HEK293 (cell line): Measurements from ENCODE around the gene SAMD1.
A peak's percentile ranks its signal among the peaks of the same experiment; 100 is the strongest.

Experiments used
- CTCF ChIA-PET: fragments of 350-600 bp; formaldehyde crosslinking; extraction: SDS; loops from one replicate; lab custom pipeline; 2021; ENCODE audit warnings: antibody characterized with exemption; lab: Yijun Ruan, JAX
- POLR2A ChIA-PET: fragments of 300-600 bp; formaldehyde crosslinking; extraction: SDS; loops from one replicate; lab custom pipeline; 2020; ENCODE audit warnings: antibody characterized with exemption, inconsistent platforms; lab: Yijun Ruan, JAX
- H3K27ac ChIP-seq: fragments of 200-500 bp; sonication (Bioruptor generic); 2 replicates; pipeline ENCODE4 v1.5.1; 2014; ENCODE audit warnings: low read depth, low read length, control low read depth, inconsistent platforms; ENCODE audit errors: extremely low read depth
- H3K36me3 ChIP-seq, 2 experiments: fragments of 200-500 bp in 1 of 2; sonication (Bioruptor generic) in 1 of 2; 1 replicate in 1 of 2; 2 replicates in 1 of 2; pipeline ENCODE4 v1.5.1; 2014 to 2017; ENCODE audit warnings: inconsistent platforms in 2 of 2, low read length in 2 of 2; ENCODE audit not compliant: control insufficient read depth in 2 of 2, insufficient read depth in 1 of 2
- H3K4me1 ChIP-seq: fragments of 200-500 bp; sonication (Bioruptor generic); 2 replicates; pipeline ENCODE4 v1.5.1; 2014; ENCODE audit warnings: mild to moderate bottlenecking, low read length, inconsistent platforms; ENCODE audit not compliant: control insufficient read depth, insufficient read depth
- H3K4me3 ChIP-seq: 2 replicates; pipeline ENCODE4 v1.5.1; 2011; ENCODE audit warnings: low read depth, mild to moderate bottlenecking, control low read depth, low read length, moderate library complexity
- H3K9me3 ChIP-seq: fragments of 200-500 bp; sonication (Bioruptor generic); 2 replicates; pipeline ENCODE4 v1.5.1; 2014; ENCODE audit warnings: low read depth, low read length, inconsistent platforms; ENCODE audit not compliant: control insufficient read depth, insufficient read depth
- KLF1 ChIP-seq: fragments of 450-650 bp; formaldehyde crosslinking; IDR thresholded peaks from 2 replicates; pipeline ENCODE4 v1.5.1; 2016; ENCODE audit warnings: missing biosample characterization, missing genetic modification characterization
- PRDM1 ChIP-seq: fragments of 450-650 bp; formaldehyde crosslinking; IDR thresholded peaks from 2 replicates; pipeline ENCODE4; 2016; ENCODE audit warnings: missing biosample characterization, missing genetic modification characterization
- RBAK ChIP-seq: fragments of 450-650 bp; formaldehyde crosslinking; IDR thresholded peaks from 2 replicates; pipeline ENCODE4 v1.5.1; 2016; ENCODE audit warnings: missing biosample characterization, missing genetic modification characterization
- REPIN1 ChIP-seq: fragments of 450-650 bp; formaldehyde crosslinking; IDR thresholded peaks from 2 replicates; pipeline ENCODE4 v1.5.1; 2017; ENCODE audit warnings: missing biosample characterization, missing genetic modification characterization, low read depth
- SCRT2 ChIP-seq: fragments of 450-650 bp; formaldehyde crosslinking; IDR thresholded peaks from 2 replicates; pipeline ENCODE4 v1.5.1; 2016; ENCODE audit warnings: missing biosample characterization, missing genetic modification characterization
- SETDB1 ChIP-seq: IDR thresholded peaks from one replicate; pipeline ENCODE4 v1.6.1; 2017; ENCODE audit warnings: mild to moderate bottlenecking, low read length, moderate library complexity, mixed read lengths; ENCODE audit not compliant: insufficient read length
- SP2 ChIP-seq: fragments of 450-650 bp; formaldehyde crosslinking; IDR thresholded peaks from 2 replicates; pipeline ENCODE4 v1.5.1; 2016; ENCODE audit warnings: missing biosample characterization, missing genetic modification characterization
- TRIM28 ChIP-seq: IDR thresholded peaks from 2 replicates; pipeline ENCODE4 v1.6.1; 2011; ENCODE audit warnings: low read length, control low read depth, borderline replicate concordance
- ZBTB26 ChIP-seq: fragments of 450-650 bp; formaldehyde crosslinking; optimal IDR thresholded peaks from 2 replicates; pipeline ENCODE3; 2016; ENCODE audit warnings: missing biosample characterization, mild to moderate bottlenecking, missing genetic modification characterization
- ZBTB49 ChIP-seq: fragments of 450-650 bp; formaldehyde crosslinking; IDR thresholded peaks from 2 replicates; pipeline ENCODE4 v1.5.1; 2016; ENCODE audit warnings: missing biosample characterization, missing genetic modification characterization, low read depth
- ZEB2 ChIP-seq: fragments of 450-650 bp; formaldehyde crosslinking; IDR thresholded peaks from 2 replicates; pipeline ENCODE4 v1.5.1; 2016; ENCODE audit warnings: missing biosample characterization, missing genetic modification characterization
- ZNF114 ChIP-seq: fragments of 450-650 bp; formaldehyde crosslinking; IDR thresholded peaks from 2 replicates; pipeline ENCODE4 v1.5.0; 2017; ENCODE audit warnings: missing biosample characterization, missing genetic modification characterization
- ZNF362 ChIP-seq: fragments of 450-650 bp; formaldehyde crosslinking; IDR thresholded peaks from 2 replicates; pipeline ENCODE4 v1.5.1; 2016; ENCODE audit warnings: missing biosample characterization, missing genetic modification characterization
- ZNF521 ChIP-seq: fragments of 450-650 bp; formaldehyde crosslinking; IDR thresholded peaks from 2 replicates; pipeline ENCODE4 v1.5.1; 2017; ENCODE audit warnings: missing biosample characterization, mild to moderate bottlenecking, missing genetic modification characterization
- ZNF585B ChIP-seq: fragments of 450-650 bp; formaldehyde crosslinking; IDR thresholded peaks from 2 replicates; pipeline ENCODE4 v1.5.1; 2016; ENCODE audit warnings: missing biosample characterization, missing genetic modification characterization
- ZNF600 ChIP-seq: fragments of 450-650 bp; formaldehyde crosslinking; IDR thresholded peaks from 2 replicates; pipeline ENCODE4 v1.5.1; 2016; ENCODE audit warnings: missing biosample characterization, missing genetic modification characterization
- ZSCAN18 ChIP-seq: fragments of 450-650 bp; formaldehyde crosslinking; IDR thresholded peaks from 2 replicates; pipeline ENCODE4 v1.5.1; 2016; ENCODE audit warnings: missing biosample characterization, missing genetic modification characterization

The SAMD1 gene

GRCh38 chr19:14090509-14091080 lies at the start of gene SAMD1 (continued):
- TF ChIP-seq ZEB2 (tag by site-specific recombination) (peak; percentile 43; the same call in 1 of the 2 replicates), ZBTB49 (tag by site-specific recombination) (no peak), ZBTB26 (peak; percentile 6)

- ChIA-PET POLR2A (interaction anchor here (1.6 kb wide), 1 partner anchor 378 kb away, joined by 4 read pairs; the partner anchor contains the start of gene DNAJB1), CTCF (interaction anchor here (0.6 to 1.7 kb wide), 3 partner anchors 65 to 208 kb away, joined by 3 to 8 read pairs (median 5); no protein-coding TSS in a partner anchor)
- Histone ChIP-seq H3K4me3 (no peak overlapping the region), H3K9me3 (no peaks in the 10 kb centered on the region), H3K36me3 (no peaks in the 10 kb centered on the region; a peak in 1 of 3 replicates), H3K4me1 (no peaks in the 10 kb centered on the region), H3K27ac (no peak overlapping the region)
- TF ChIP-seq ZNF114 (tag by site-specific recombination), result no peak
- TF ChIP-seq TRIM28, result 0 out of 2 replicates have a peak, but pooled peaks have one; percentile 62
Observed at GRCh38 chr19:14139944-14140343, 49.4 kb upstream of the SAMD1 start.

GRCh38 chr19:14138576-14139265 lies 48.2 kb upstream of the SAMD1 start:
- no peaks in the 10 kb centered on the region for H3K9me3 ChIP-seq
- H3K36me3 ChIP-seq, result no peaks in the 10 kb centered on the region; a peak in 1 of 3 replicates
- CTCF ChIA-PET, result interaction anchor here (0.5 to 2.8 kb wide), 7 partner anchors 9 to 210 kb away, joined by 3 to 31 read pairs (median 3); no protein-coding TSS in a partner anchor
- H3K27ac ChIP-seq, result peak overlapping the region; percentile 12; the same call in 1 of the 2 replicates
- H3K4me3 ChIP-seq, result no peak overlapping the region
- TF ChIP-seq PRDM1 (tag by site-specific recombination) (0 out of 2 replicates have a peak, but pooled peaks have one; percentile 5), ZNF600 (peak; percentile 28; the same call in 1 of the 2 replicates), ZNF362 (tag by site-specific recombination) (peak; percentile 49; the same call in 1 of the 2 replicates), SETDB1 (no peak)
- POLR2A ChIA-PET, result interaction anchor here (0.7 to 1.6 kb wide), 2 partner anchors 11 to 380 kb away, joined by 4 read pairs; partner anchors contain the start of gene DNAJB1
- no peaks in the 10 kb centered on the region for H3K4me1 ChIP-seq

- H3K27ac ChIP-seq, result peak within 1 kb of the TSS; percentile 85
- H3K4me1 ChIP-seq, result no peaks in the 10 kb centered on the region
- ChIA-PET POLR2A (interaction anchor here (0.5 to 2.8 kb wide), 59 partner anchors 9 to 1080 kb away, joined by 3 to 64 read pairs (median 4); partner anchors contain the start of genes DNAJB1, GIPC1, MISP3 and NANOS3), CTCF (interaction anchor here (0.5 to 3.8 kb wide), 43 partner anchors 11 to 549 kb away, joined by 3 to 31 read pairs (median 4); no protein-coding TSS in a partner anchor)
- no peaks in the 10 kb centered on the region for H3K9me3 ChIP-seq
- H3K4me3 ChIP-seq, result peak within 1 kb of the TSS; percentile 90
- peaks cover 4 to 10% of the 10 kb centered on the region in 2 experiments; a peak in 2 of 3 replicates for H3K36me3 ChIP-seq
- TF ChIP-seq SP2, result peak; percentile 98
- no peak for TF ChIP-seq ZNF585B (tag by site-specific recombination)
- peak; percentile 83 for TF ChIP-seq KLF1 (tag by site-specific recombination)
- TF ChIP-seq SCRT2 (tag by site-specific recombination), result peak; percentile 100
- no peak for TF ChIP-seq RBAK (tag by site-specific recombination)
- TF ChIP-seq ZNF521, result no peak
- TF ChIP-seq ZSCAN18 (tag by site-specific recombination), result no peak
- no peak for TF ChIP-seq REPIN1 (tag by site-specific recombination)
Observed at GRCh38 chr19:14136509-14137281, 46.1 kb upstream of the SAMD1 start, which contains the start of gene ASF1B. ASF1B (minus strand) TSS chr19:14136589; CDS start chr19:14136456, 133 bp downstream.
